Fibroblast of villous mesenchyme (primary cell): Measurements from ENCODE around the gene TMEM131L. TPM values are rescaled to one million over a fixed set of nuclear protein-coding genes. Genes with fewer than 3 reads are reported as not detected.
A peak's percentile ranks its signal among the peaks of the same experiment; 100 is the strongest.

Experiments
- DNase-seq: peaks from one replicate; pipeline ENCODE4 v3.0.0-alpha.2; 2010; ENCODE audit warnings: low read depth
- H3K4me3 ChIP-seq: 2 replicates; pipeline ENCODE4 v1.5.1; 2011; ENCODE audit warnings: low read depth, mild to moderate bottlenecking, low read length
- CTCF ChIP-seq: IDR thresholded peaks from 2 replicates; pipeline ENCODE4 v1.5.1; 2012; ENCODE audit warnings: low read depth, mild to moderate bottlenecking, low read length; ENCODE audit not compliant: insufficient read depth
- total RNA-seq: library from RNA; depleted of rRNA; stranded (reverse); fragments of >200 nt; gene quantifications from 2 replicates; pipeline ENCODE4 v1.2.3, GENCODE V29; 2012

TMEM131L gene
- total RNA-seq, 1 donor: 4.7 TPM

DNA sequence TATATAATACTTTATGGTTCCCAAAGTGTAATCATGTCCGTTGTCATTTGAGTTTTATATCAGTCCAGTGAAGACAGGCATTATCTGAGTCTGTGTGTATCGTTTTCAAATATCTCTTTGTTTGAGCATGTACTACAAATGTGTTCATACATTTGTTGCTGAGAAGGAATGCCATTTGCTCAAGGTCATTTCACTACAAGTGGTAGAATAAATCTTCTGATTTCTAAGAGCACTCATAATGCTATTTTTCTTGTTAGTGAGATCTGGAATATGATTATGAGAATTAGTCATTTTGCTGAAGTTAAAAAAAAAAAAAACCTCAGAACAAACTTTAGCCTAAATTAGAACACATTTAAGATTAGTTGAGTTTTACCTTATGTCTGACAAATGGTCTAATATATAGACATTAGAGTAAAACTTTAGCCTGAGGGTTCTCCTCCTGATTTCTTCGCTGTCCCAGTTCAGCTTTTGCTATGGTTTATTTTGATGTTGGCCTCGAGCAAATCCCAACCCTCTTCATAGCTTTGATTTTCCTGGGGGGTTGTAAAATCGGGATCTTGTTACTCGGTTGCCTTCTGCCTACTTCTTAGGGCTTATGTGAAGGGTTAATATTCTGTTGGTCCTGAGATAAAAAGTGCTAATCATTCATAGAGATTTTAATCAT is 87.1 kb downstream of the TMEM131L start:
- no peak for DNase-seq
- H3K4me3 ChIP-seq: no peak overlapping the region
- TF ChIP-seq CTCF: no peak

- no peak for DNase-seq
- no peak overlapping the region for H3K4me3 ChIP-seq
- TF ChIP-seq CTCF: no peak
These were observed 87.6 kb downstream of the TMEM131L start for GRCh38 chr4:153553819-153554170.

DNA sequence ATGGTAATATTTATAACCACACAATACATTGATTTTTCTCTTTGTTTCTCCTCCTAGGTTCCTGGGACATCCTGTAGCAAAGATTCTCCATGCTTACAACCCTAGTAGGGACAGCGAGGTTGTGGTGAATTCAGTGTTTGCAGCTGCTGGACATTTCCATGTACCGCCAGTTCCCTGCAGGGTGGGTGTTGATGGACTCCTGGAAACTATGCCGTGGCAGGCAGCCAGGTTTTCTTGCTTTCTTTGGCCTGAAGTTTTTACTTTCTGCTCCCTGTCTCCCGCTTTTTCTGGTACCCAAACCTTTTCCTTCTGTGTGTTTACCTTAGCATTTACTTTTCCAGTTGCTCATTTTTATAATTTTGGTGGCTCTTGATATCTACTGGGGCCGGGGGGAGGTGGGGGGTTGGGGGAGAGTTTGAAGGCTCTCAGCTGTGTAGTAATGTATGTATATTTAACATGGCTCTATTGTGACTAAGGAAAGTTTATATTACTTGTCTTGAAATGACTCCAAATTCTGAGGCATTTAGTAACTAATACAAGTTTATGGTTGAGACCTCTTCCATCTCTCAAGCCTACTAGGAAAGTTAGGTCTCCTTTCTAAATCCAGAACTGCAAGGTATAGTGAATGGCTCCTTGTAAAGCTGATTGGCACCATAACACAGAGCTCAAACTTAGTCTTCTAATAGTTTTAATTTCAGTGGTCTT is 89.7 kb downstream of the TMEM131L start:
- no peak for TF ChIP-seq CTCF
- DNase-seq: peak; percentile 67
- no peak overlapping the region for H3K4me3 ChIP-seq

DNA sequence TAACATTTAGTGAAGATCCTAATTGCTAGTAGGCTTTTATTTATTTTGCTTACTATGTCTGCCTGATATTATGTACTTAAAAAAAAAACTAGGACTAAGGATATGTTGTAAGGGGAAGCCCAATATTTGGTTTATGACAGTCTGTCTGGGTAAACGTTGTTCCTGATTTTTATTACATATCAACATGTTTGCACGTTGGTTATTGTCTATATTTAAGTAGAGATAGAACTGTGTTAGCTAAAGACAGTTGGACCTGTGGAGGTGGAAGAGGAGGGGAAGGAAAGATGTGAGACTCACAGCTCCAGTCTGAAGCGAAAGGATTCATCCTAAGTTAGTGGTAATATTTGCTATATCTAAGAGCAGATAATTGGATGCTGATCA is 90.3 kb downstream of the TMEM131L start:
- no peak overlapping the region for H3K4me3 ChIP-seq
- TF ChIP-seq CTCF: no peak
- DNase-seq: no peak

DNA sequence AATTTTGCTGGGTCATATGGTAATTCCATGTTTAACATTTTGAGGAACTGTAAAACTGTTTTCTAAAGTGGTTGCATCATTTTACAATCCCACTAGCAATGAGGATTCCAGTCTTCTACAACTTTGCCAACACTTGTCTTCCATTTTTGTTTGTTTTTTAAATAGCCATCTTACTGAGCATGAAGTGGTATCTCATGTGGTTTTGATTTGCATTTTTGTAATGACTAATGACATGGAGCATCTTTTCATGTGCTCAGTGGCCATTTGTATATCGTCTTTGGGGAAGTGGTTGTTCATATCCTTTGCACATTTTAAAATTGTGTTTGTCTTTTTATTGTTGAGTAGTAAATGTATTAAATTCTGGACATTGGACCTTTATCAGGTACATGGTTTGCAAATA is 94.7 kb downstream of the TMEM131L start:
- no peak overlapping the region for H3K4me3 ChIP-seq
- peak; percentile 36 for DNase-seq
- no peak for TF ChIP-seq CTCF

GRCh38 chr4:153564630-153565525 is 98.7 kb downstream of the TMEM131L start:
- no peak for TF ChIP-seq CTCF
- DNase-seq: peak; percentile 48

More at GRCh38 chr4:153564630-153565525, 98.7 kb downstream of the TMEM131L start:
- no peak overlapping the region for H3K4me3 ChIP-seq
